ENCODE measurements around the gene NHLRC3.
A peak's percentile ranks its signal among the peaks of the same experiment; 100 is the strongest.
"Not testable (repeated sequence)": the region's sequence is repeated elsewhere in the genome, so short reads cannot be mapped to it uniquely, and the experiment has no call there.

NHLRC3 gene

GRCh38 chr13:39048806-39049205 is 10.6 kb downstream of the NHLRC3 start:
- no peak for DNase-seq

GRCh38 chr13:39049274-39049673 is 11.0 kb downstream of the NHLRC3 start:
- DNase-seq: no peak

- DNase-seq: peak; percentile 52
These were observed 12.9 kb downstream of the NHLRC3 start for GRCh38 chr13:39051157-39051556.

- DNase-seq: no peak
These were observed 14.7 kb downstream of the NHLRC3 start for GRCh38 chr13:39052944-39053343.

GRCh38 chr13:39054112-39054511 is 15.9 kb downstream of the NHLRC3 start:
- DNase-seq: no peak

DNA sequence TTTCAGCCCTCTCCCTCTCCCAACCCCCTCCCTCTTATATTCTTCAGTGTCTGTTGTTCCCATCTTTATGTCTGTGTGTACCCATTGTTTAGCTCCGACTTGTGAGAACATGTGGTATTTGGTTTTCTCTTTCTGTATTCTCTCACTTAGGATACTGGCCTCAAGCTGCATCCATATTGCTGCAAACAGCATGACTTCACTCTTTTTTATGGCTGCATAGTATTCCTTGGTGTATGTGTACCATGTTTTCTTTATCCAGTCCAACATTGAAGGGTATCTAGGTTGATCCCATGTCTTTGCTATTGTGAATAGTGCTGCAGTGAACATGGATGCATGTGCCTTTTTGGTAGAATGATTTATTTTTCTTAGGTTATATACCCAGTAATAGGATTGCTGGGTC is 17.8 kb downstream of the NHLRC3 start:
- DNase-seq: no peak

GRCh38 chr13:39058040-39058439 is 19.8 kb downstream of the NHLRC3 start:
- DNase-seq: no peak

GRCh38 chr13:39062004-39062403 is 23.7 kb downstream of the NHLRC3 start:
- DNase-seq: no peak

GRCh38 chr13:39072842-39073241 is 34.6 kb downstream of the NHLRC3 start:
- DNase-seq: no peak

DNA sequence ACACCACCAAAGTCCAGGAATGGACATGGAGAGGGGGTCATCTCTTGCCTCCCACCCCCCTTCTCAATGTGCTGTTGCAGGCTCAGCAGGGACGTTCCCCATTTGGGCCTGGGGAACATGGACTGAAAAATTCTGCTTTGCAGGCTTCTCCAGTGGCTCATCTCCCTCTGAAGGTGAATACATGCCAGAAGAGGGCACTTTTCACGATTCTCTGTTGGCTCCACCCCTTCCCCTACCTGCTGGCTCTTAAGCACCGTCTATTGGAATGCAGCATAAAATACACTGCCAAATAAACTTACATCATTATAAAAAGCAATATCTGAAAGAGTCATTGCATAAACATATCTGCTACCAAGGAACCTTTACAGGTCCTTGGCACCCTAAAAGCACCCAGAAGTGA is 35.7 kb downstream of the NHLRC3 start:
- DNase-seq: no peak

DNA sequence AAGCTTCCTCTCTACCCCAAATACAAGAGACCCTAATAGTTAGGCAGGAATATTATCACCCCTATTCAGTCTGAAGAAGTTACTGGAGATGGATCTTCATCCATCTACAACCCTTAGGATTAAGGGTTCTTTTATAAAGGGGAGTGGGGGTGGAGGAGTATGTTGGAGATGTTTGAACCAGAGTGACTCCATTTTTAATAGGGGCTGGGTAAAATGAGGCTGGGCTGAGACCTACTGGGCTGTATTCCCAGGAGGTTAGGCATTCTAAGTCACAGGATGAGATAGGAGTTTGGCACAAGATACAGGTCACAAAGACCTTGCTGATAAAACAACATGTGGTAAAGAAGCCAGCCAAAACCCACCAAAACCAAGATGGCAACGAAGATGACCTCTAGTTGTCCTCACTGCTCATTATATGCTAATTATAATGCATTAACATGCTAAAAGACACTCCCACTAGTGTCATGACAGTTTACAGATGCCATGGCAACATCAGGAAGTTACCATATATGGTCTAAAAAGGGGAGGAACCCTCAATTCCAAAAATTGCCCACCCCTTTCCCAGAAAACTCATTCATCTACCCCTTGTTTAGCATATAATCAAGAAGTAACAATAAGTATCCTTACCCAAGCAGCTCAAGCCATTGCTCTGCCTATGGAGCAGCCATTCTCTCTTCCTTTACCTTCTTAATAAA is 48.1 kb downstream of the NHLRC3 start:
- DNase-seq: not testable (repeated sequence)

DNA sequence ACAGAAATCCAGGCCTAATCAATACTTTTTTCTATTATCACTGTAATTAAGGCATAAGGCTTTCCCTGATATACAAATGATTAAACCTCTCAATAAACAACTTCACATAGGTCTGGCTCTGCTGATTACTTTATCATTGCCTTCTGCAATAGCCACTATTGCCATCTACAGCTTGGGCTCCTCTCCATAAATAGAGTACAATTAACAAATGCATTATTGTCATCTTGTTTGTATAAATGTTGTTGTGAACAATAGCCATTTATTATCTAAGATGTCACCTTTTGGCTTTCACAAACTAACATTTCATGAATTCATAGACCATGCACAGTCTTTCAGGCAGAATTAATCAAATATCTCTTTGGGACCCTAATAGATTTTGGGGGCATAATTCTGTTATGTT is 53.3 kb downstream of the NHLRC3 start:
- DNase-seq: no peak

DNA sequence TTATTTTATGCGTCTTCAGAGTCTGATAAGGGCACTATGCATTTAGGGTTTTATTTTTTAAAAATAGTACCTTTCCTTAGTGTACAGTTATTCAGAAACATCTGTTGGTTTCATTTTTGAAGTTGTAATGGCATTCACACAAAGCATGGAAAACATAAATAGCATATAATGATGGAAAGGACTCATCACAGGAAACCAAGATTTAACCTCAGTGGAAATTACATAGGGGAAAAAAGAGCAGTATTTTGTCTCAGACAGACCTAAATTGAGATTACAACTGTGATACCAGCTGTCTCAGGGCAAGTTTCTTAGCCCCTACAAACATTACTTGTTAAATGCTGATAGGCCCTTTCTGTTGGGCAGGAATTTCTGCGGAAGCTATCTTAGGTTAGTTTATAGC is 57.2 kb downstream of the NHLRC3 start:
- no peak for DNase-seq

GRCh38 chr13:39099231-39099630 is 61.0 kb downstream of the NHLRC3 start:
- peak; percentile 55 for DNase-seq

All from DMS153 (cell line).